ENCODE data around the gene PM20D1.

GRCh38 chr1:205800427-205800826 lies 49.5 kb downstream of the PM20D1 start:
- TF ChIP-seq CTCF (conservative IDR thresholded peaks at IDR 0.05) (no peak), ZFX (IDR thresholded peaks at IDR 0.05) (no peak)
